ENCODE data around the gene PADI1. TPM values are rescaled to one million over a fixed set of nuclear protein-coding genes. Genes with fewer than 3 reads are reported as not detected.

PADI1 gene
- total RNA-seq, 1 donor from 2014 or later = not detected

- Histone ChIP-seq H3K4me3 (no peak overlapping the region), H3K4me1 (no peaks in the 10 kb centered on the region), H3K36me3 (no peaks in the 10 kb centered on the region), H3K9me3 (no peaks in the 10 kb centered on the region), H3K27me3 (no peaks in the 10 kb centered on the region), H3K27ac (no peak overlapping the region)
- no peak for TF ChIP-seq CTCF (IDR thresholded peaks at IDR 0.05)
- intact Hi-C loops (cut with DNase I) = no loop called here
- no peak for DNase-seq (ENCODE audit: low spot score in 2 of 2)
Observed at GRCh38 chr1:17188889-17189631, 15.9 kb upstream of the PADI1 start.

GRCh38 chr1:17189632-17189990 is 15.3 kb upstream of the PADI1 start:
- Histone ChIP-seq H3K36me3 (no peaks in the 10 kb centered on the region), H3K27ac (no peak overlapping the region), H3K27me3 (no peaks in the 10 kb centered on the region), H3K9me3 (no peaks in the 10 kb centered on the region), H3K4me3 (no peak overlapping the region), H3K4me1 (no peaks in the 10 kb centered on the region)
- no peak for DNase-seq (ENCODE audit: low spot score in 2 of 2)
- no peak for TF ChIP-seq CTCF (IDR thresholded peaks at IDR 0.05)
- intact Hi-C loops (cut with DNase I) = no loop called here

- no peak for TF ChIP-seq CTCF (IDR thresholded peaks at IDR 0.05)
- no peaks in the 10 kb centered on the region for H3K9me3 ChIP-seq
- no peaks in the 10 kb centered on the region for H3K27me3 ChIP-seq
- intact Hi-C loops (cut with DNase I) = no loop called here
- no peaks in the 10 kb centered on the region for H3K4me1 ChIP-seq
- H3K36me3 ChIP-seq = no peaks in the 10 kb centered on the region
- DNase-seq (ENCODE audit: low spot score in 2 of 2) = no peak
- H3K27ac ChIP-seq = no peak overlapping the region
- no peak overlapping the region for H3K4me3 ChIP-seq
Observed at GRCh38 chr1:17190010-17190995, 14.6 kb upstream of the PADI1 start.

GRCh38 chr1:17191990-17192242 is 13.0 kb upstream of the PADI1 start:
- Histone ChIP-seq H3K27me3 (no peaks in the 10 kb centered on the region), H3K4me1 (no peaks in the 10 kb centered on the region), H3K4me3 (no peak overlapping the region), H3K27ac (no peak overlapping the region), H3K9me3 (no peaks in the 10 kb centered on the region), H3K36me3 (no peaks in the 10 kb centered on the region)
- DNase-seq (ENCODE audit: low spot score in 2 of 2) = no peak
- intact Hi-C loops (cut with DNase I) = no loop called here
- no peak for TF ChIP-seq CTCF (IDR thresholded peaks at IDR 0.05)

DNA sequence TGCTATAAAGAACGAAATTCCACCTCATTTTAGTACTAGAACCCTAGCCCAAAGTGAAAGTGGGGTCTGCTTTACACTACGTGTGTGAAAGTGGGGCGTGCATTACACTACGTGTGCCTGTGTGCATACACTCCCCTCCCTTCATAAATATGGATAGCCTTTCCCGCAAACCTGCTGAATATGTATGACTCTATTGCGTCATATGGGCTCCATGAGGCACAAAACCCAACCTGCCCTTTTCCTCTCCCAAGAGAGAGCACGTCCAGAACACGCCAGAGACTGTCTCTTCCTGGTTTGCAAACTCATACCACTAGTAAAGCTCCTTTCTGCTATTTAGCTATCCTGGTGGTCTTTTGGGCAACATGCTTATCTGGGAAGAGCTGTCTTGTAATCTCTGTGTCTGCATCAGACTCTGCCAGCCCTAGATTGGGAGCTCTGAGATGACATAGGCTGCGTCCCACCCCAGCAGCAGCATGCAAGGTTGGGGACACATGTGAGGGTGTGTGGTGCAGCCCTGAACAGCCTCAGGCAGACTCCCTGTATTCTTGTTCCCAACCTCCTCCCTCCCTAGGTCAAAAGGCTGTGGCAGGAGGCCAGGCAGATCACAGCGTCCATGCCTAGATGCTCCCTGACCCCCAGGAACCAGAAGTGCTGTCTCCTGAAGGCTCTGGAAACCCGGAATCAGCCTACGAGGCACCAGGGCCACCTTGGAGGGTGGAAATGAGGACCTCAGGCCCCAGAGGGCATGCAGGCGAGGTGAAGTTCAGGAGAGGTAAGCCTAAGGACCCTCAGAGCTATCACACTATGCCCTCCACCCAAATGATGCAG is 12.3 kb upstream of the PADI1 start:
- no peak for TF ChIP-seq CTCF (IDR thresholded peaks at IDR 0.05)
- Histone ChIP-seq H3K4me1 (no peaks in the 10 kb centered on the region), H3K36me3 (no peaks in the 10 kb centered on the region), H3K27me3 (no peaks in the 10 kb centered on the region), H3K4me3 (no peak overlapping the region), H3K9me3 (no peaks in the 10 kb centered on the region), H3K27ac (no peak overlapping the region)
- no peak for DNase-seq (ENCODE audit: low spot score in 2 of 2)
- intact Hi-C loops (cut with DNase I) = no loop called here
